ENCODE results near the gene WNT8B.

The WNT8B gene

DNA sequence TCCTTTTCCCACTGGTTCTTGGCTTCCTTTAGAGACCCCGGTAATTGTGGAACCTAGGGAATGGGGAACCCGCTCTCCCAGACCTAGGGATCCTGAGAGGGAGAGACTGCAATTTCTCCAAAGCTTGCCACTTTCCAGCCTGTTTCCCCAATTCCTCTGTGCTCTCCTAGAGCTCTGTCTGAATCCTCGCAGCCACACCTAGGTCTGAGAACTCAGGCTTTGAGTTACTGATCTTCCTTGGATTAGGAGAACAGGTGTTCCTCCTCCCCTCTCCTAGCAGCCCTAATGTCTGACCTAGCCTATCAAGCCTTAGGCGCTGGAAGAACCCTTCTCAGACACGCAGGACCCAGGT, 20.0 kb downstream of the WNT8B start:
- H3K27ac ChIP-seq = no peak overlapping the region
- peak overlapping the region; percentile 83 for H3K4me3 ChIP-seq
- TF ChIP-seq, protein P1, sequence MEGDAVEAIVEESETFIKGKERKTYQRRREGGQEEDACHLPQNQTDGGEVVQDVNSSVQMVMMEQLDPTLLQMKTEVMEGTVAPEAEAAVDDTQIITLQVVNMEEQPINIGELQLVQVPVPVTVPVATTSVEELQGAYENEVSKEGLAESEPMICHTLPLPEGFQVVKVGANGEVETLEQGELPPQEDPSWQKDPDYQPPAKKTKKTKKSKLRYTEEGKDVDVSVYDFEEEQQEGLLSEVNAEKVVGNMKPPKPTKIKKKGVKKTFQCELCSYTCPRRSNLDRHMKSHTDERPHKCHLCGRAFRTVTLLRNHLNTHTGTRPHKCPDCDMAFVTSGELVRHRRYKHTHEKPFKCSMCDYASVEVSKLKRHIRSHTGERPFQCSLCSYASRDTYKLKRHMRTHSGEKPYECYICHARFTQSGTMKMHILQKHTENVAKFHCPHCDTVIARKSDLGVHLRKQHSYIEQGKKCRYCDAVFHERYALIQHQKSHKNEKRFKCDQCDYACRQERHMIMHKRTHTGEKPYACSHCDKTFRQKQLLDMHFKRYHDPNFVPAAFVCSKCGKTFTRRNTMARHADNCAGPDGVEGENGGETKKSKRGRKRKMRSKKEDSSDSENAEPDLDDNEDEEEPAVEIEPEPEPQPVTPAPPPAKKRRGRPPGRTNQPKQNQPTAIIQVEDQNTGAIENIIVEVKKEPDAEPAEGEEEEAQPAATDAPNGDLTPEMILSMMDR (IDR thresholded peaks at IDR 0.05) = no peak
- no peak for DNase-seq (ENCODE audit: low spot score)

DNA sequence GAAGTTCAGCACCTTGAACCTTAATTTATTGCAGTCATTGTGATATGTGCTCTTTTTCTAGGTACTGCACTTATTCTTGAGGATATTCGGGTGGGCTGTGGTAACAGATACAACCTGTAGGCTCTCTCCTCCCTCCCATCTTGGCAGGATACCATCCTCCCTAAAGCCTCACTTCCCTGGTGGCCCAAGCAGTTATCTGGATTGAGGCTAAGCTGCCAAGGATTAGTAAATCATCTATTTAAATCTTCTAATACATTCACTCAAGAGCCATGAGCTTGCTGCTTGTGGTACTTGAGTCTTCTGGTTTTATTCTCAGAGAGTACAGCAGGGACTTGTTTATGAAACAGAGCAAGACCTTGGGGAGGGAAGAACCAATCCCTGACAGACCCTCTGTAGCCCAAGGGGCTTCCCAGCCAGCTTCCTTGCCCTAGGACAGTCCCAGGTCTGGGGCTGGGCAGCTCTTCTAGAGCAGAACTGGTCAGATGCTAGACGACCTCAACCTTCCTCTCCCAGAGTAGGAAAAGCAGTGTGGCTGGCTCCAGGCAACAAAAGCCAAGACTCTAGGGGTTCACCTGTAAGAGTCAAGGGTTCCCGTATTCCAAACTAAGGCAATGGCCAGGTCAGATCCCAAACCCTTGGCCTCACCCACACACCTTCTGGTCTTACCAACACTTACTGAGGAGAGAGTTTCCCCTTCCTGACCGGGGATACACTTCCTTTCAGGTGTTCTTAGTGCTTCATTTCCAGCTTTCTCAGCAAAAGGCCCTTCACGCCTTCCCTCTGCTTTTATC, 21.3 kb downstream of the WNT8B start:
- DNase-seq (ENCODE audit: low spot score) = no peak
- TF ChIP-seq, protein P1 (IDR thresholded peaks at IDR 0.05) = no peak
- no peak overlapping the region for H3K4me3 ChIP-seq
- H3K27ac ChIP-seq = no peak overlapping the region

DNA sequence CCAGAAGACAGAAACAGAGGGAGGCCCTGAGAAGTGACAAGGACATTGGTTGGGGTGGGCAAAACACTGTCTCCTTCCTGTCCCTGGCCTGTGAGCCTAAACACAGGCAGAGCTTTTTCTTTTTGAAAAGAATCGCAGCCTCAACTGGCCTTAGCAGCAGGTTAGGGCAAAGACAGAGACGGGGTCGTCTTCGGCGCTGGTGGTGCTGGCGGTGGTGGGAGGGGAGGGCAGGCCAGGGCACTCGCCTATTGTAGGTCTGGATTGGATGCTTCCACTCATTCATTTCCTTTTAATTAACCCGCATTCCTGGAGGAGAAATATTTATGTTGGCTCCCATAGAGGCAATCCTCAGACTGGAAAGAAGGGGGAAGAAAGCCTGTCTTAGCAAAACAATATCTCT, 22.6 kb downstream of the WNT8B start:
- no peak for DNase-seq (ENCODE audit: low spot score)
- Histone ChIP-seq H3K4me3 (no peak overlapping the region), H3K27ac (no peak overlapping the region)
- TF ChIP-seq, protein P1 (IDR thresholded peaks at IDR 0.05) = no peak

DNA sequence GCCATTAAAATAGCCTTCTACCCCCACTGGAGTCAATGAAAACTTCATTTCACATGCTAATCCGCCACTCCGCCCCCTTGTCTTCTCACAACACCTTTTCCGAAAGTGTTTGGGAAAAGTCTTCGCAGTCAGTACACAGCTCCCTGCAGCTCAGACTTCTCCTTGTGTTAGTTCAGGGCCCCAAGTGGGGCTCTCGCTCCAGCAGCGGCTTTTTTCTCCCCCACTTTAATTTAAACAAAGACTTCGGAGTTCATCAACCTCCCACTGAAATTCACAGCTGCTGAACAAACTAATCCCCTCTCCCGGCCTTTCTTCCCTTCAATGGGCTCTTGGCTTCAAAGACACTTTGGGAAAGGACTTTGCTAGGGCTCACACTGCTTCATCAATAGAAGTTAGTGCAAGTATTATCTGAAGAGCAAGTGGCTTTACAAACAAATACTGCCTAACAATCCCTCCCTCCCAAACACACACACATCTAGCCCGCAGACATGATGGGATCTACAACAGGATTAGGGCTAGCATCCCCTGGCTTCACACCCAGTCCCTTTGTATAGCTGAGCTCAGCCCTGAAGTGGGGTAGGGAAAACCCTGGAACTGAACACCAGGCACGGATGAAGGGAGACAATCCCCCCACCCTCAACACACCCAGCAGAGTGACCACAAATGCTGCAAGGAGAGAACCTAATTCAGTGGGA, 23.1 kb downstream of the WNT8B start:
- H3K27ac ChIP-seq = no peak overlapping the region
- TF ChIP-seq, protein P1 (IDR thresholded peaks at IDR 0.05) = no peak
- H3K4me3 ChIP-seq = no peak overlapping the region
- no peak for DNase-seq (ENCODE audit: low spot score)

DNA sequence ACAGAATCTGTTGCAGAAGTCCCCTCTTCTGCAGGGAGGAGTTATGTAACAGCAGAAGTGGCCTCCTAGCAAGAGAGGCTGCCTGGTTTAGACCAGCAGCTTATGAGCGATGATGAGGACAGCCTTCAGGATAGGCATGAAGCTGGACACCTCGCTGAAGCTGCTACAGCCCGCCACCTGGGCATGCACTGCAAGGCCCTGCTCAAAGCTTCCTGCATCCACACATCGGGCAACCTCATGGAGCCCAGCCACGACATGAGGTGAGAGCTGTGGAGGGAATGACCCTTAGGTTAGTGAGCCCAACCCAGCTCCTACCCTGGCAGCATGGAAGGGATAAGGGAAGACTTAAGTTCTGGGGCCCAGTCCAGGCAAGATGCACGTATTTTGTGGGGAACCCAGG, 24.7 kb downstream of the WNT8B start:
- H3K4me3 ChIP-seq = no peak overlapping the region
- DNase-seq (ENCODE audit: low spot score) = no peak
- no peak overlapping the region for H3K27ac ChIP-seq
- TF ChIP-seq, protein P1 (IDR thresholded peaks at IDR 0.05) = no peak

DNA sequence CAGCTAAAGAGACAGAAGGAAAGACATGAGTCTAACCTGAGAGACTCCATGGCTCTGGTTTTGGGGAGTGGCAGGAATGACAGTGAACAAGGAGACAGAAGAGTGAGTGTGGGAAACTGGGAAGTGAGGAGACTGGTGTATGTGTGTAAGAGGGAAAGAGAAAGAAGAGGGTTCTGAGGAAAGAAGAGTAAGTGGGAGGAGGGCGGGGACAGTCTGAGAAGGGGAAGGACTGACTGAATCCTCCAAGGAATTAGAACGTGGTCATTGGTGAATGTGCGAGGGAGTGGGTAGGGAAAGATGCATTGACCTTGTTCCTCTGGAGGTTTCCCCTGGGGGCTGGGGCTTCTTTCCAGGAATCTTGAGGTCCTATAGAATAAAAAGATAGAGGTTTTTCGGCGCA, 26.6 kb downstream of the WNT8B start:
- Histone ChIP-seq H3K27ac (no peak overlapping the region), H3K4me3 (no peak overlapping the region)
- no peak for DNase-seq (ENCODE audit: low spot score)
- TF ChIP-seq, protein P1 (IDR thresholded peaks at IDR 0.05) = no peak

DNA sequence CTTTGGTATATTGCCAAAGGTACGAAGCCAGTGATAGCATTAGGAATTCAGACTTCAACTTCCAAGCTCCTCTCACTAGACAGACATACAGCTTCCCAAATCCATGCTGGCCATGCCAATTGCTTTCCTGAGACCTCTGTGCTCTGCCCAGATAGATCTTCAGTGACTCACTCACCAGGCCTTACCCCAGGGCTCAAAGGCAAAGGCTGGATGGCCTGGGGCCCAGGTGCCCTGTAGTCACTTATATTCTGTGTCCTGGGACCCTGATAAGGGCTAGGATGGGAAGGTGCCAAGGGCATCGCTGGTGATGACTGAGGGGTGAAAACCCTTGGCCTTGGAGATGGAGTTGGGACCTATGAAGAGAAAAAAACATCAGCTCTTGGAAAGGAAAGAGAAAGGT, 27.7 kb downstream of the WNT8B start:
- Histone ChIP-seq H3K27ac (no peak overlapping the region), H3K4me3 (no peak overlapping the region)
- TF ChIP-seq, protein P1 (IDR thresholded peaks at IDR 0.05) = no peak
- no peak for DNase-seq (ENCODE audit: low spot score)
